ENCODE results near the gene ADK. TPM values are rescaled to one million over a fixed set of nuclear protein-coding genes. Genes with fewer than 3 reads are reported as not detected.

The ADK gene
- total and polyA plus RNA-seq, 2 of the 4 experiments (the other 2 are of a cell fraction): 30.6 to 40.9 TPM

- H3K23ac ChIP-seq (ENCODE audit: low read depth, low read length): no peak overlapping the region; the same call in 1 of the 2 replicates
- H3K9ac ChIP-seq (ENCODE audit: low read depth, low read length): no peak overlapping the region
- no peak overlapping the region for H4K91ac ChIP-seq (ENCODE audit: insufficient read depth, low read depth, low read length)
- in situ Hi-C loops (cut with MboI; ENCODE audit: low sequenced_read_pairs) (no loop called here), dilution Hi-C loops (cut with HindIII; ENCODE audit: low sequenced_read_pairs, unreplicated experiment) (no loop called here), intact Hi-C loops (cut with micrococcal nuclease) (no loop called here)
- H3K18ac ChIP-seq (ENCODE audit: low read depth, low read length): peak overlapping the region; percentile 80; the same call in 1 of the 2 replicates
- H2BK20ac ChIP-seq (ENCODE audit: low read depth, low read length): no peak overlapping the region
- no CpG with 5 or more reads among the region's 1 CpG for WGBS, 2 experiments (ENCODE audit: extremely low coverage in 2 of 2, insufficient read length in 1 of 2)
- H3K27ac ChIP-seq (ENCODE audit: insufficient read depth, low read length): no peak overlapping the region
- no peaks in the 10 kb centered on the region for H3K27me3 ChIP-seq (ENCODE audit: control insufficient read depth, insufficient read depth, low read length)
- H4K5ac ChIP-seq (ENCODE audit: low read depth, low read length): peak overlapping the region; percentile 78; the same call in 1 of the 2 replicates
- peaks cover 0 to 8% of the 10 kb centered on the region in 2 experiments; a peak in 2 of 4 replicates for H3K79me1 ChIP-seq (ENCODE audit: low read depth in 1 of 2, low read length in 2 of 2)
- peak overlapping the region; percentile 6; the same call in 1 of the 2 replicates for H3K4me2 ChIP-seq (ENCODE audit: low read depth, low read length)
- H2AK9ac ChIP-seq (replicated peaks; ENCODE audit: low read depth, low read length, poor library complexity): no peak overlapping the region
- H3K4me1 ChIP-seq (ENCODE audit: control insufficient read depth, insufficient read depth, low read length): peaks cover 3% of the 10 kb centered on the region; the same call in 1 of the 2 replicates
- peak overlapping the region; percentile 82 for H2BK5ac ChIP-seq (ENCODE audit: low read depth, low read length, poor library complexity, severe bottlenecking)
- CTCF ChIA-PET: interaction anchor here (0.7 kb wide), 1 partner anchor 262 kb away, joined by 3 read pairs; no protein-coding TSS in a partner anchor
- H3K36me3 ChIP-seq (ENCODE audit: control insufficient read depth, insufficient read depth, low read length): no peaks in the 10 kb centered on the region
- H2AFZ ChIP-seq (replicated peaks; ENCODE audit: low read length, poor library complexity): no peak overlapping the region
- no peaks in the 10 kb centered on the region for H3K9me3 ChIP-seq (ENCODE audit: control insufficient read depth, insufficient read depth, low read length)
- no peak overlapping the region for H3K4me3 ChIP-seq (ENCODE audit: insufficient read depth, low read depth, low read length)
- peak overlapping the region in 1 of 2 experiments; percentile 31; a peak in 1 of 4 replicates for H4K8ac ChIP-seq (ENCODE audit: low read depth in 2 of 2, low read length in 2 of 2)
- POLR2A ChIA-PET (ENCODE audit: unreplicated experiment): no interaction called here
- DNase-seq (no peak), ATAC-seq (ENCODE audit: low read depth) (no peak)
- no peaks in the 10 kb centered on the region for H4K20me1 ChIP-seq (ENCODE audit: insufficient read depth, low read length)
- no TSS peak for BruUV-seq (replicated peaks)
- H3K14ac ChIP-seq (replicated peaks; ENCODE audit: low read depth, low read length): no peak overlapping the region; the same call in 1 of the 2 replicates
- H2BK120ac ChIP-seq (ENCODE audit: low read depth, low read length): no peak overlapping the region
- H3K4ac ChIP-seq (ENCODE audit: low read depth, low read length): no peak overlapping the region; the same call in 1 of the 2 replicates
- no peak overlapping the region for H2AK5ac ChIP-seq (ENCODE audit: low read depth, low read length)
- TF ChIP-seq USF2 (IDR thresholded peaks at IDR 0.05; ENCODE audit: low read depth, low read length) (no peak), FOS (IDR thresholded peaks at IDR 0.05; ENCODE audit: low read depth, low read length) (no peak), RFX5 (IDR thresholded peaks at IDR 0.05; ENCODE audit: low read depth, low read length) (no peak), CEBPB (IDR thresholded peaks at IDR 0.05; ENCODE audit: low read depth, low read length) (no peak), MAFK (IDR thresholded peaks at IDR 0.05; ENCODE audit: low read depth, low read length) (no peak), NFE2L2 (IDR thresholded peaks at IDR 0.05; ENCODE audit: low read depth, low read length) (no peak), RCOR1 (IDR thresholded peaks at IDR 0.05; ENCODE audit: insufficient replicate concordance, low read length) (no peak), MAZ (IDR thresholded peaks at IDR 0.05; ENCODE audit: borderline replicate concordance, low read depth, low read length) (no peak), SMC3 (IDR thresholded peaks at IDR 0.05; ENCODE audit: low read depth, low read length) (no peak), POLR2A (IDR thresholded peaks at IDR 0.05; ENCODE audit: low read depth, low read length) (no peak), BHLHE40 (IDR thresholded peaks at IDR 0.05; ENCODE audit: low read depth, low read length) (no peak), ELK1 (IDR thresholded peaks at IDR 0.05; ENCODE audit: borderline replicate concordance, low read depth, low read length) (no peak), RAD21 (IDR thresholded peaks at IDR 0.05; ENCODE audit: low read length) (no peak), CHD1 (IDR thresholded peaks at IDR 0.05; ENCODE audit: low read depth, low read length) (no peak), MXI1 (IDR thresholded peaks at IDR 0.05; ENCODE audit: borderline replicate concordance, low read depth, low read length) (no peak)
- TF ChIP-seq, protein P1, sequence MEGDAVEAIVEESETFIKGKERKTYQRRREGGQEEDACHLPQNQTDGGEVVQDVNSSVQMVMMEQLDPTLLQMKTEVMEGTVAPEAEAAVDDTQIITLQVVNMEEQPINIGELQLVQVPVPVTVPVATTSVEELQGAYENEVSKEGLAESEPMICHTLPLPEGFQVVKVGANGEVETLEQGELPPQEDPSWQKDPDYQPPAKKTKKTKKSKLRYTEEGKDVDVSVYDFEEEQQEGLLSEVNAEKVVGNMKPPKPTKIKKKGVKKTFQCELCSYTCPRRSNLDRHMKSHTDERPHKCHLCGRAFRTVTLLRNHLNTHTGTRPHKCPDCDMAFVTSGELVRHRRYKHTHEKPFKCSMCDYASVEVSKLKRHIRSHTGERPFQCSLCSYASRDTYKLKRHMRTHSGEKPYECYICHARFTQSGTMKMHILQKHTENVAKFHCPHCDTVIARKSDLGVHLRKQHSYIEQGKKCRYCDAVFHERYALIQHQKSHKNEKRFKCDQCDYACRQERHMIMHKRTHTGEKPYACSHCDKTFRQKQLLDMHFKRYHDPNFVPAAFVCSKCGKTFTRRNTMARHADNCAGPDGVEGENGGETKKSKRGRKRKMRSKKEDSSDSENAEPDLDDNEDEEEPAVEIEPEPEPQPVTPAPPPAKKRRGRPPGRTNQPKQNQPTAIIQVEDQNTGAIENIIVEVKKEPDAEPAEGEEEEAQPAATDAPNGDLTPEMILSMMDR (conservative IDR thresholded peaks at IDR 0.05; ENCODE audit: low read depth, low read length): no peak
- peaks cover 4% of the 10 kb centered on the region; the same call in 1 of the 2 replicates for H3K9me1 ChIP-seq (ENCODE audit: insufficient read depth, low read length)
- H2BK15ac ChIP-seq (ENCODE audit: low read depth, low read length): no peak overlapping the region
- no peak overlapping the region for H3K56ac ChIP-seq (ENCODE audit: extremely low read depth, insufficient read depth, low read length)
Observed at GRCh38 chr10:74439213-74439612, 288.2 kb downstream of the ADK start.

Data from IMR-90 (cell line).